ENCODE data around the gene NADK. TPM values are rescaled to one million over a fixed set of nuclear protein-coding genes. Genes with fewer than 3 reads are reported as not detected.
"Not testable (repeated sequence)": the region's sequence is repeated elsewhere in the genome, so short reads cannot be mapped to it uniquely, and the experiment has no call there.

The NADK gene
- polyA plus RNA-seq, 6 donors from 2014 or later = 38.4 to 56.6 (median 44.5) TPM

DNA sequence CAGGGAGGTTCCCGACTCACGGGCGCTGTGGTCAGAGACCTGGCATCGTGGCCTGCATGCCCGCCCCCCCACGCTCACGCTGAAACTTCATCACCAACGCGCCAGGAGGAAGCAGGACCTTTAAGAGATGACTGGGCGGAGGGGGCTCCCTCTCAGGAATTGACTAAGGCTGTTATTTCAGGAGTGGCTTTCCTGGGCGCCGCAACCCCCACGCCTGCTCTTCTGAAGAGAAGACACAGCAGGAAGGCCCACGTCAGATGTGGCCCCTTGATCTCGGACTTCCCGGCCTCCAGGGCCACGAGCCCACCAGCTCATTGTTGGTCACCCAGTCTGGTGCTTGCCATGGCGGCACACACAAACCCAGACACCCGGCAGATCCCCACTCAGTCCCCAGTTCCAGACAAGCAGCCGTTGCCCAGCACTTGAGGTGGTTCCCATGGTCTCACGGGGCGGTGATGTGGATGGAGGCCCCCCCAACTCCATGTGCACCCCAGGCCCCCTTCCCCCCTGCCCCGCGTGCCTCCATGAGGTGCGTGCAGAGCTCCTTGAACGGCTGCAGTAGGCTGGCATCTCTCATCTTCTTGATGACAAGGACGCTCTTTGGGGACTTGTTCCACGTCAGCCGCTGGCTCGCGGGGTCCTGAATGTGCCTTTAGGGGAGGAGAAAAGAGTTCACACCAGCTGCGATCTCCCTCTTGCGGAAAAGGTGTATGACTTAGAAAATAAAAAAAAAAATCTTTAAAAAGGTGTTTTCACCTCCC is 21.4 kb downstream of the NADK start:
- Mint-ChIP-seq H3K27ac (peak overlapping the region in 1 of 6 donors; percentile 47), H3K4me1 (peaks cover 2 to 10% (median 6%) of the 10 kb centered on the region in 3 donors), H3K27me3 (no peaks in the 10 kb centered on the region), H3K36me3 (no peaks in the 10 kb centered on the region), H3K9me3 (no peaks in the 10 kb centered on the region), H3K4me3 (no peak overlapping the region)
- DNase-seq = no peak
- ATAC-seq (ENCODE audit: low read depth in 2 of 2) = no peak

DNA sequence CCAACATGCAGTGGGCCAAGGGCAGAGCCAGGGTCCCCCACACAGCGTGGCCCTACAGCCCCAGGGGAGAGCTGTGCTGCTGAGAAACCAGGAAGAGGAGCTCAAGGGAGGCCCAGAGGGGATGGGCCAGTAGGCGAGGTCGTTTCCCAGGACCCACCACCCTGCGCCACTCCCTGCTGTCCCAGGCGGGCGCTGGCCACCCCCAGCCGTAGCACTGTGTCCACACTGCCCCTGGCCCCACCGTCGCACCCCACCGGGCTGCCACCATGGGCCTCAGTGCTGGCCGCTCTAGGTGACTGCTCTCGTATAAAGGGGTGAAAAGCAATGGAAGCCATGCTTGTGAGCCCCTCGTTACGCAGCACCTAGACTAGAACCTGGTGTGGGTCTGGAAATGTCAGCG is 22.4 kb downstream of the NADK start:
- Mint-ChIP-seq H3K4me1 (peaks cover 2 to 7% (median 4%) of the 10 kb centered on the region in 3 donors), H3K27ac (no peak overlapping the region), H3K4me3 (no peak overlapping the region), H3K36me3 (no peaks in the 10 kb centered on the region), H3K9me3 (no peaks in the 10 kb centered on the region), H3K27me3 (no peaks in the 10 kb centered on the region)
- no peak for DNase-seq
- ATAC-seq (ENCODE audit: low read depth in 2 of 2) = no peak

DNA sequence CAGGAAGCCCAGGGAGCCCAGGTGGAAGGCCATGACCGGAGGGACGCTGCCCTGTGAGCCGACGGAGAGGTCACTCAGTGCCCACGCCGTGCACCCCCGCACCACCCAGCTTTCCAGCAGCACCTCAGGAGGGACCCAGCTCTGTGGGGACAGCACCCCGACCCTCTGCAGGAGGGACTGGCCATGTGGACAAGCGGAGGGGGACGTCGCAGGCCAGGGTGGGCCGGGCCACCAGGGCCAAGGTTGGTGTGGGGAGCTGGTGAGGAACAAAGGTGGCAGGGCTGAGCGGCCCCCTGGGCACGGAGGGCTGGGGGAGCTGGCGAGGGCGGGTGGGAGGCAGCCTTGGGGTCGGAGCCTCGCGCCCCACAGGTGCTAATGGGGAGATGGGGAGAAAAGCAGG is 22.8 kb downstream of the NADK start:
- Mint-ChIP-seq H3K36me3 (no peaks in the 10 kb centered on the region), H3K4me3 (no peak overlapping the region), H3K27ac (no peak overlapping the region), H3K9me3 (no peaks in the 10 kb centered on the region), H3K27me3 (no peaks in the 10 kb centered on the region), H3K4me1 (peaks cover 2 to 7% (median 4%) of the 10 kb centered on the region in 3 donors)
- no peak for DNase-seq
- ATAC-seq (ENCODE audit: low read depth in 2 of 2) = no peak

DNA sequence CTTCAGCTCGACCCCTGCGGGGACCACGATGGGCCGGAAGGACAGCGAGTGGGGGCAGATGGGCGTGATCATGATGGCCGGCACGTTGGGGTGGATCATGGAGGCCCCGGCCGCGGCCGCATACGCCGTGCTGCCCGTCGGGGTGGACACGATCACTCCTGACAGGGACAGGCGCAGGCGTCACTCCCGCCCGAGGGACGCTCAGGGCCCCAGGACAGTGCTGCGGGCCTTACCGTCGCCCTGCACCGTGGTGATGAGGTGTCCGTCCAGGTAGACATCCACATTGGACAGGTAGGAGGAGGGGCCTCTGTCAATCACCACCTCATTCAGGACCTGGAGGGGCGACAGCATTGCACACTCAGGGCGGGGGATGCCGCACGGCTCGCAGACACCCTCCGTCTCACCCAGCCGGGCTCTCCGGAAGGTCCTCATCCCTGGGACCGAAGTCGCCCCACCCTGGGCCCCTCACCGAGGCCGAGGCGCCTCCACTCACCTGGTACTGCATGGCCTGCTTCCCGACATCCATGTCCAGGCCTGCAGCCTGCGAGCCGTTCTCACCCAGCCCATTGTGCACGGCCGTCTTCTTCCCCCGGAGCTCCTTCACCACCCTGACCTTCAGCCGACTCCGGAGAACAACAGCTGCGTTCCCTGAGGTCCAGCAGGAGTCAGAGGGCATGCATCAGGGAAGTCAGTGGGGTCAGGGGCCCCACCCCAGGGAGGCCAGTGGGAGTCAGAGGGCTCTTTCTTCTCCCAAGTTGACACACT is 24.0 kb downstream of the NADK start:
- ATAC-seq (ENCODE audit: low read depth in 2 of 2) (no peak), DNase-seq (no peak)
- no peaks in the 10 kb centered on the region for H3K36me3 Mint-ChIP-seq
- H3K9me3 Mint-ChIP-seq = no peaks in the 10 kb centered on the region
- no peaks in the 10 kb centered on the region for H3K27me3 Mint-ChIP-seq
- peak overlapping the region in 1 of 6 donors; percentile 22 for H3K27ac Mint-ChIP-seq
- H3K4me1 Mint-ChIP-seq = peaks cover 2 to 10% (median 2%) of the 10 kb centered on the region in 3 donors
- no peak overlapping the region for H3K4me3 Mint-ChIP-seq

DNA sequence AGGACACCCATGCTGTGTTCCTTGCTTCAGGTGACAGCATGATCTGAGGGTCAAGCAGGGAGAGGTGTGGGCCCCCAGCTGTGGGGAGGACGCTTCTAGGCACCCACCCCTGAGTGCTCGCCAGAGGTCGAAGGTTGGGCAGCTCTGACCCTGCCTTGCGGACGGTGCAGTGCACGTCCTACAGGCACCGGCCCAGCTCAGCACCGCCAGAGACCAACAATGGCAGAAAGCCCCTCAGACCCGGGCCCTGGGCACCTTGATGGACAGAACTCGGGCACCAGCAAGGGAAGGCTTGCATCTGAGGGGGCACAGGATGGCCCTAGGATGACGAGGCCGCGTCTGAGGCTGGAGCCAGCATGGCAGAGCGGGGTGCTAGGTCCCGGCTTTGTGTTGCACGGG is 24.7 kb downstream of the NADK start:
- no peaks in the 10 kb centered on the region for H3K9me3 Mint-ChIP-seq
- no peaks in the 10 kb centered on the region for H3K27me3 Mint-ChIP-seq
- H3K4me3 Mint-ChIP-seq = no peak overlapping the region
- no peak overlapping the region for H3K27ac Mint-ChIP-seq
- DNase-seq = no peak
- H3K36me3 Mint-ChIP-seq = no peaks in the 10 kb centered on the region
- peaks cover 0 to 13% (median 2%) of the 10 kb centered on the region in 3 donors for H3K4me1 Mint-ChIP-seq
- ATAC-seq (ENCODE audit: low read depth in 2 of 2) = no peak

DNA sequence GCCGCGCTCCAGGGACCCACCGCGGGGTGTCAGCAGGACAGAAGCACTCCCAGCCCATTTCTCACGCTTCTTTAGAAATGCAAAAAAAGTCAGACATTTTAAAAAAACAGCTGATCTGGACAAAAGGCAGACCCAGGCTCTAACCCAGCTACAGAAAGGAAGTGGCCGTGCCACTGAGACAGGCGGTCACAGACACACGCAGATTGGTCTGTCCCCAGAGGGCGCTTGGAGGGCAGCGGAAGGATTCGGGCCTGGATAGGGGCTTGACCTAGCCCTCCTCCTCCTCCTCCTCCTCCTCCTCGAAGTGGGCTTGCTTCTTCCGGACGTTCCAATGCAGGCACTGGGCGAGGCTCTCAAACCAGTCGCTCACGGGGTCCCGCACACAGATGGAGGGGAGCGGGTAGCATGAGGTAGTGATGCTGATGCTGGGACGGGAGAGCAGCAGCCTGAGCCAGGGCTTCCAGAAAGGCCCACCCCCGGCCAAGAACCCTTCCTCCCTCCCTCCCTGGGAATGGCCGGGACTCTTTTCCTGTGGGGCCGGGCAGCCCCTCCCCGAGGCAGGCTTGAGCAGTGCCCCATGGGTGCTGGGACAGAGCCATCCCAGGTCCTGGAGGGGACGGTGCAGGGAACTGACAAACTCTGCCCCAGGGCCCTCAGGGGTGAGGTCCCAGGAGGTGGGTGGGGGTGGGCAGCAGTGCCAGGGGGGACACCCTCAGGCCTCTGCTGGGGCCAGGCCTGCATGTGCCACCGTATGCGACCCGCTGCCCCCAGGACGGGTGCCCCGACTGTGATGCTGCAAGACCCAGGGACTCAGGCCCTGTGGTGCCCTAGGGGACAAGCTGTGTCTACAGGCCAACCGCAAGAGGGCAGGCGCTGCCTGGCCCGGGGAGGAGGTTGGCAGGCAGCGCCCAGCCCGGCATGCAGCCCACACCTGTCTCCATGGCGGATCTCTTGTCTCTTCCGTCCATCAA is 25.3 kb downstream of the NADK start:
- DNase-seq = no peak
- no peaks in the 10 kb centered on the region for H3K36me3 Mint-ChIP-seq
- ATAC-seq (ENCODE audit: low read depth in 2 of 2) = no peak

DNA sequence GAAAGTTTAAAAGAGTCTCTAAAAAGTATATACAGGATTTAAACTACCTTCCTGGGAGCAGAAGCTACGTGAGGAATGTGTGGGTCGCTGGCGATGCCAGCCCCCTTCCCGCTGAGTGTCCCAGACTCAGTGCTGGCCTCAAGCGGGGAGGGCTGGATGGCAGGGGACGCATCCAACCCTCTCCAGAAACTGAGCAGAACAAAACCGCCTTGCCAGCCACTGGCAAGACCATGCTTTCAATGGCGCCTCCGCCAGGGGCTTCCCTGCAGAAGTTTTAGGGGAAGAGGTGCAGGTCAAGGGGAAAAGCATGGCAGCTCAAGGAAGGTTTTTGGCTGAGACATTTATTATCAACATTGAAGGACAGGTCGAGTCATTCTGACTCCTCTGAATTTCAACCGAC is 26.1 kb downstream of the NADK start:
- H3K4me1 Mint-ChIP-seq = peaks cover 0 to 6% (median 3%) of the 10 kb centered on the region in 3 donors
- H3K36me3 Mint-ChIP-seq = no peaks in the 10 kb centered on the region
- H3K9me3 Mint-ChIP-seq = no peaks in the 10 kb centered on the region
- no peaks in the 10 kb centered on the region for H3K27me3 Mint-ChIP-seq
- no peak overlapping the region for H3K4me3 Mint-ChIP-seq
- no peak for DNase-seq
- no peak for ATAC-seq (ENCODE audit: low read depth in 2 of 2)
- peak overlapping the region in 1 of 6 donors; percentile 30 for H3K27ac Mint-ChIP-seq

More for the DNA sequence above, 25.3 kb downstream of the NADK start:
- H3K27me3 Mint-ChIP-seq = no peaks in the 10 kb centered on the region
- H3K27ac Mint-ChIP-seq = no peak overlapping the region
- H3K9me3 Mint-ChIP-seq = no peaks in the 10 kb centered on the region
- H3K4me3 Mint-ChIP-seq = no peak overlapping the region
- H3K4me1 Mint-ChIP-seq = peaks cover 0 to 9% (median 3%) of the 10 kb centered on the region in 3 donors

DNA sequence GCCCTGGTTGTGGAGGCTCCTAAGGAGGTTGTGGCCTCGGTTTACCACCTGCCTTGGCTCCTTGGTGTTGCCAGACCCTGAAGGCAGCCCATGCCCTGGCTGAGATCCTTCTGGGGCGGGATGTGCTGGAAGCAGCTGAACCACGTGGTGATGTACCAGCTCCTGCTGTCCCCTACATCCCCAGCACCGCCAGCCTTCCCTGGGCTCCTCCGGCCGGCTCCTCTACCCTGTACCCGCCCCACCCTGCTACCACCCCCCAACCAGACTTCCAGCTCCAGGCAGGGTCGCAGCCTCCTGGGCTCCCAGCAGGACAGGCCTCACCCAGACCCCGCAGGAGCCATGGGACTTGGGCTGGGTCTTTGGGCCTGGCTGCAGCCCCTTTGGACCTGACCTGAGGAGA is 28.3 kb downstream of the NADK start:
- not testable (repeated sequence) for H3K9me3 Mint-ChIP-seq; H3K4me3 Mint-ChIP-seq; DNase-seq; H3K36me3 Mint-ChIP-seq; H3K27me3 Mint-ChIP-seq; ATAC-seq (ENCODE audit: low read depth in 2 of 2); H3K27ac Mint-ChIP-seq; H3K4me1 Mint-ChIP-seq

DNA sequence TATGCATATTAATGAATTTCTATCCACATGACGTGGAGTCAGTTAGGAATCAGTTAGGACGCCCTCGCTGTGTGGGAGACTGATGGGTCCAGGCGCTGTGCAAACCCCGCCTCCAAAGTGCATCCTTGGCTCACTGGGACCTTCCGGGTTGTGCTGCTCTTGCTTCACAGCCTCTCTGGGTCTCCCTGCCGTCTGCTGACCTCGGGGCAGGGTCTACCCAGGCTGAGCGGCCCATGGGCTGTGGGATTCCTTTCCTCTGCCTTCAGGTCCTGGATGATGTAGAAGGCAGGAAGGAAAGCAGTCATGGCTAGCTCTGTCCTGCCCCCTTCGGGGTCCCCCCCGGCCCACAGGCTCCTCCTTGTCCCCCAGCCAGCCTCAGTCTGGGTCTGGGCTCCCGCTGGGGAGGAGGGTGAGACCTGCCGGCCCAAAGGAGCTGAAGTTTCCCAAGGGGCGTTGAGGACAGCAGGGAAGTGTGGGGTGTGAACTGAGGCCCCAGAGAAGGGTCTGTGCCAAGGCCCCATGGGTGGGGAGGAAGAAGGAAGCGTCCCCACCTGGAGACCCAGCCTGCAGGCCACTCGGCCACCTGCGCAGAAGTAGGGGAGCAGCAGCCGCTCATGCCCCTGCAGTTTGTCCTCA is 29.5 kb downstream of the NADK start:
- Mint-ChIP-seq H3K9me3 (no peaks in the 10 kb centered on the region), H3K4me1 (peaks cover 2 to 6% (median 3%) of the 10 kb centered on the region in 3 donors), H3K36me3 (no peaks in the 10 kb centered on the region), H3K4me3 (peak overlapping the region in 1 of 8 donors; percentile 71), H3K27ac (peak overlapping the region in 2 of 6 donors; percentile 4 to 7), H3K27me3 (no peaks in the 10 kb centered on the region)
- no peak for ATAC-seq (ENCODE audit: low read depth in 2 of 2)
- no peak for DNase-seq

DNA sequence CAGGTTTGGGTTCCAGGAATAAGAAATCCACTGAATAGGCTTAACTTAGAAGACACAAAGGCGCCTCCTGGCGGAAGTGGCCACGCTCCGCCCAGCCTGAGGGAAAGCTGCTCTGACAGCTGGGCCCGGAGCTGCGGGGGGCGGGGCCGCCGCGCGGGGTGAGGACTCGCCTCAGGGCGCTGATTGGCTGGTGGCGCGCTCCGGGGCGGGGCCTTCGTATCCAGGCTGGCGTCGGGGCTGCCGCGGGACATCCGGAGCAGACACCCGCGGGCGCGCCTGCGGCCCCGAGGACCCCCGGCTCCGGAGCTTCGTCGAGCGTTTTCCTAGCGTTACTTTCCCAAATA is 31.7 kb downstream of the NADK start:
- not testable (repeated sequence) for H3K27me3 Mint-ChIP-seq, H3K36me3 Mint-ChIP-seq, DNase-seq, H3K9me3 Mint-ChIP-seq
- H3K27ac Mint-ChIP-seq = peak overlapping the region in 2 of 6 donors; percentile 84 to 99
- peaks cover 3 to 18% (median 11%) of the 10 kb centered on the region in 3 donors for H3K4me1 Mint-ChIP-seq
- ATAC-seq (ENCODE audit: low read depth in 2 of 2) = peak; percentile 75 to 81
- H3K4me3 Mint-ChIP-seq = peak overlapping the region in 7 of 8 donors; percentile 30 to 96 (median 71)

DNA sequence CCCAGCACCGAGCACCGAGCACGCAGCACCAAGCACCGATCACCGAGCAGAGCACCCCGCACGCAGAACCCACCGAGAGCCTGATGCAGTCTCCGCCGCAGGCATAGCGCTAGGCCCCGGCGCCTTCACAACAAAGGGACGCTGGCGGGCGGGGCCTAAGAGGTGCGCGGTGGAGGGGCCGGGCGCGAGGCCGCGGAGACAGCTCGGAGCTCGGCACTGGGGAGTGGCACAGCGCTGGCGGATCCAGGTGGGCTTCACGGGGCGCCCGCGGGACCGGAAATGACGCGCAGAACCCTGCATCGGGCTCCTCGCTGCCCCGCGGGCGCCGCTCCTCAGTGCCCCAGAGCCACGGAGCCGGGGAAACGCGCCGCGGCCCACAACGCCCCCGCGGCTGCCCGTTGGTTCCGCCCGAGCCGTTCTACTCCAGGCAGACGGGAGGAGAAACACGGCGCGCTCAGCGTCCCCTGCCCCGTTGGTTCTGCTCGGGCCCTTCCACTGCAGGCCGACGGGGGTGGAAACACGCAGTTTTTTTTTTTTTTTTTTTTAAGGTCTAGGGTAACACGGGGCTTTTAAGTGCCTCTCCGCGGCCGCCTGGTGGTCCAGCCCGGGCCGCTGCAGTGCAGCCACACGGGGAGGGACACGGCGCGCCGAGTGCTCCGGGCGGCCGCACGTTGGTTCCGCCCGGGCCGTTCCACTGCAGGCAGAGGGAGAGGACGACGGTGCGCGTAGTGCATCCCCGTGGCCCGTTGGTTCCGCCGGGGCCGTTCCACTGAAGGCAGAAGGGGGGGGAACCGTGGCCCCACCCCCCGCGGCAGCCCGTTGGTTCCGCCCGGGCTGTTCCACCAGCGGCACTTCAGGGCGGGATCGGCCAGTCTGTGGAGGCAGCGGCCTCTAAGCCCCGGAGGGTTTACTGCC is 32.4 kb downstream of the NADK start:
- H3K4me1 Mint-ChIP-seq = peaks cover 3 to 18% (median 11%) of the 10 kb centered on the region in 3 donors
- H3K27me3 Mint-ChIP-seq, H3K36me3 Mint-ChIP-seq, H3K9me3 Mint-ChIP-seq: not testable (repeated sequence)
- peak overlapping the region; percentile 30 to 93 (median 76) for H3K4me3 Mint-ChIP-seq
- peak overlapping the region; percentile 60 to 99 (median 90) for H3K27ac Mint-ChIP-seq
- peak; percentile 83 for DNase-seq
- ATAC-seq (ENCODE audit: low read depth in 2 of 2) = peak; percentile 61 to 63

DNA sequence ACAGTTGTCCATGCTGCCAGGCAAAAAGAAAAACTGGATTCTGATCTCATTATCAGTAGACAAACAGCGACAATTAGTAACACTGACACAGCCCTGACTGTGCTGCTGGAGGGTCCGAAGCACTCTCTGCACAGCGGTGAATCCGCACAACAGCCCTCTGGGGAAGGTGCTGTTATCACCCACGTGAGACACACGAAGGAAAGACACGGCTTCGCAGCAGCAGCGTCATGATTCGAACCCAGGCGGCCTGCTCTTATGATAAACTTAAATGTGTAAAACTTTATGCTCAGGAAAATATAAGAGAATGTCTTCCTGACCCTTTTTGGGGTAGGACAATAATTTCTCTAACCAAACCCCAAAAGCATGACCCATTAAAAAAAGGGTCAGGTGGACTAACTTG is 35.7 kb downstream of the NADK start:
- not testable (repeated sequence) for H3K9me3 Mint-ChIP-seq; H3K27me3 Mint-ChIP-seq; H3K36me3 Mint-ChIP-seq; DNase-seq; ATAC-seq (ENCODE audit: low read depth in 2 of 2)
- Mint-ChIP-seq H3K27ac (peak overlapping the region in 1 of 6 donors; percentile 26), H3K4me1 (peaks cover 0 to 18% (median 6%) of the 10 kb centered on the region in 3 donors), H3K4me3 (peak overlapping the region in 2 of 8 donors; percentile 37 to 79)
